ENCODE measurements around the gene OSBPL2. TPM values are rescaled to one million over a fixed set of nuclear protein-coding genes. Genes with fewer than 3 reads are reported as not detected.

Gene OSBPL2
- total RNA-seq, 1 experiment from 2014 or later, result 24.0 TPM

DNA sequence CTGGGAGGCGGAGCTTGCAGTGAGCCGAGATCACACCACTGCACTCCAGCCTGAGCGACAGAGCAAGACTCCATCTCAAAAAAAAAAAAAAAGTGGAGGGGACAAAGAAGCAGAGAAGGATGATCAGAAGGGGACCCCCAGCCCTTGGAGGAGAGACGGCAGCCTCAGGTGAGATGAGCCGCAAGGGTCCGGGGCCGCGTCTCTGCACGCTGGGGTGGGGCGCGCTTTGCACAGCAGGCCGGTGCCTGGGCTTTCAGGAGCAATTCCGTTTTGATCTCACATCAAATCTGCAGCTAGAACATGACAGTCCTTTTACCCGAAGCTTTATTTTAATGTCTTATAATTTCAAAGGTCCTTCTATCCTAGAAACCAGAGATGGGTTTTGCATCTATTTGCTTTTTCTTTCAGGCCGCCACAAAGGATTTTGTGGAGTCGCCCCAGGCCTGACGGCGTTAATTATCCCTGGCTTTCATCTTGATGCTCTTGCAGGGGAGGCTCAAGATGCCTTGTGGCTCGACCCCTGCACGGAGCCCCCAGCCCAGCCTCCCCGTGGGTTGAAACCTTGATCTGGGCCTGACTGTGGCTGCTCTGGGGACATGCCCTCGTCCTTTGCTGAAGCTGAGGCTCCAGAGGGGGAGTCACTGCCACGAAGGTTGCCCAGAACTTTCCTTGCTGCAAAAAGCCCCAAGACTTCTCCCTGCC is 35.5 kb upstream of the OSBPL2 start:
- DNase-seq (ENCODE audit: low read depth, low spot score), result no peak
- in situ Hi-C loops (cut with HindIII; ENCODE audit: low pct_unique_long_range_greater_than_20kb, low sequenced_read_pairs), result no loop called here

DNA sequence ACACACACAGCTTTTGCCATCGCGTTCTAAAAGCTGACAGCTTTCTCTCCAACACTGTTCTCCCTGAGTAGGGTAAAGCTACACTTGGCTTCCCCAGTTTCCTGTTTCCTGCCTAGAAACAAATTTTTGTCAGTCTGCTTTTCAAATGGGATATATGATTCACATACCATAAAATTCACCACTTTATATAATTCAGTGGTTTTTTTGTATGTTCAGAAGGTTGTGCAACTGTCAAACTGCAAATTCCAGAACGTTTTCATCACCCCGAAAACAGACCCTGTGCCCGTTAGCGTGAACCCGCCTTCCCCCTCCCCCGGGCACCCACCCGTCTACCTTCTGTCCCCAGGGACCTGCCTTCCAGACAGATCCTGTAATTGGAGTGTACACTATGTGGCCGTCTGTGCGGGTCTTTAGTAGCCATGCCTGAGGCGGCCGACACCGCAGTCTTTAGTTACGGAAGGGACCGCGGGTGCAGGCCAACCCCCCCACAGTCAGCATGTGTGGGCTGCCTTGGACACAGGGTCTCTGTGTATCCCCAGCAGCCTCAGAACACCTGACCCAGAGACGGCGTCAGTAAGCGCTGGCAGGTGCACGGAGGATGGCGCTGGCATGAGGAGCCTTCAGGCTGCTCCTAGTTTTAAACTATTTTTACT is 34.8 kb upstream of the OSBPL2 start:
- DNase-seq (ENCODE audit: low read depth, low spot score), result no peak
- in situ Hi-C loops (cut with HindIII; ENCODE audit: low pct_unique_long_range_greater_than_20kb, low sequenced_read_pairs), result no loop called here

DNA sequence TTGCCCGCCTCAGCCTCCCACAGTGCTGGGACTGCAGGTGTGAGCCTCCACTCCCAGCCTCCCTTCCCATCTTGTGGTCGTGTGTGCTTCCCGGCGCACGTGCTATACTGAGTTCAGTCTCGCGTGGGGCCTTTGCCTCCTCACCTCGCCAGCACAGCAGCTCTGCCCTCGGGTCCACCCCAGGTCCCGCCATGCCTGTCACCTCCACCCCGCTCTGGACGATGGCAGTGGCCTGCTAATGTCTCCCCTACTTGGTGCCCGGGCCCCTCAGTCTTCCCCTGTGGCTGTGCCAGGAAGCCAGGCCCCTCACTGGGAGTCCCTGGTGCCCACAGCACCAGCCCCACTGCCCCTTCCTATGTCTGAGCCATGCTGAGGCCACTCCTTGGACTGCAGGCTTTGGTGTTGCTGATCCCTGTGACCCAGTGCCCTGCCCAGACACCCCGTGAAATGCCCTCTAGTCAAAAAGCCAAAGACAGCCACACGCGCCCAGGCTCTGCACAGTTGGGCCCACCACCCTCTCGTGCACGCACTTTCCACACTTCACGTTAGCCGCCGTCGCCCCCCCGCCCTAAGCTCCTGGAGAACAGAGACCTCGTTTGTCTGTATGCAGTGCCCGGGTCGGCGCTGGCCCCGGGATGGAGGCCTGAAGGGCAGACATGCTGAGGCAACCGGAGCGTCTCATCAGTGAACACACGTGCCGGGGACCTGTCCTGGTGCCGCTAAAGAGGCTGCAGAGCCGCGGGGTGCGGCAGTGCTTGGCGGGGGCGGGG is 32.5 kb upstream of the OSBPL2 start:
- DNase-seq (ENCODE audit: low read depth, low spot score), result no peak
- in situ Hi-C loops (cut with HindIII; ENCODE audit: low pct_unique_long_range_greater_than_20kb, low sequenced_read_pairs), result no loop called here

DNA sequence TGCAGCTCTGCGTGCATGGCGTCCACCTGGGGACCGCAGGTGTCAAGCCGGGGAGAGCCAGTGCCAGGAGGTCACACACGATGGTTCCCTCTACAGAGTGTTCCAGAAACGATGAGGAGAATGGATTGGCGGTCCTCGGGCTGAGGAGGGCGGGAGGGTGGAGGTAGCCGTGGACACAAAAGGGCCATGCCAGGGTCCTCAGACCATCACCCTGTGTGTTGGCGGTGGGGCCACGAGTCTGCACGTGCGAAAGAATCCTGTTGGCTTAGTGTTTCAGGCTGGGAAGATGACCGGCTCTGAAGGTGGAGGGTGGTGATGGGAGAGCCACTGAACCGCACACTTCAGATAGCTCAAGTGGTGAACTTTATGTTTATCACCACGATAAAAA is 31.9 kb upstream of the OSBPL2 start:
- DNase-seq (ENCODE audit: low read depth, low spot score), result no peak
- in situ Hi-C loops (cut with HindIII; ENCODE audit: low pct_unique_long_range_greater_than_20kb, low sequenced_read_pairs), result no loop called here

DNA sequence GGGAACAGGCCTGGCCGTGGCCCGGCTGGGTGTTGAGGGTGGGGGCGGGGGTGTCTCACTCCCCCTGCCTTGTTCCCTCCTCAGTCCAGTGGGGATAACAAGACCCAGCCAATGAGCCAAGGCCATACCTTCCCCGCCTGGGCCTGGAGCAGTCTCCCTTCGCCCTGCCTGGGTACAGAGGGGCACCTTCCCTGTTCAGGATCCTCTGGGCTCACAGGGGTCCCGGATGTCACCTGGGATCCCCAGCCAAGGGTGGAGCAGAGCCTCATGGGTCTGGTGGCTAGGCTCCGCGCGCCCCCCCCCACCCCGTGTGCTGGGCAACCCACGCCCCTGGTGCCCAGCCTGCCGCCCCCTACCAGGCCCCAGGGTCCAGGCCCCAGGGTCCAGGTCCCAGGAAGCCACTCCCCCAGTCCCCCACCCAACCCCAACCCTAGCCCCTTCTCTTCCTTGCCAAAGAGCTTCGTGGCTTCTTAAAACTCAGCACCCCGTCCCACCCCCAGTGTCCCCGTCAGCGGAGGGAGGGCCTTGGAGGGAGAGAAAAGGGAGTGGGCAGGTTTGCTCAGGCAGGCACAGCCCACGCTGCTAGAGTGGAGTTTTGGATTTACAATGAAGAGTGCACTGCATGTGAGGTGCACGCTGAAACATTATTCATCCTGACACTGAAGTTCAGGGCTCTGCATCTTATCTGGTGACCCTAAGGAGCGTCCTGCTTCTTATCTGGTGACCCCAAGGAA is 30.1 kb upstream of the OSBPL2 start:
- DNase-seq (ENCODE audit: low read depth, low spot score), result no peak
- in situ Hi-C loops (cut with HindIII; ENCODE audit: low pct_unique_long_range_greater_than_20kb, low sequenced_read_pairs), result no loop called here

DNA sequence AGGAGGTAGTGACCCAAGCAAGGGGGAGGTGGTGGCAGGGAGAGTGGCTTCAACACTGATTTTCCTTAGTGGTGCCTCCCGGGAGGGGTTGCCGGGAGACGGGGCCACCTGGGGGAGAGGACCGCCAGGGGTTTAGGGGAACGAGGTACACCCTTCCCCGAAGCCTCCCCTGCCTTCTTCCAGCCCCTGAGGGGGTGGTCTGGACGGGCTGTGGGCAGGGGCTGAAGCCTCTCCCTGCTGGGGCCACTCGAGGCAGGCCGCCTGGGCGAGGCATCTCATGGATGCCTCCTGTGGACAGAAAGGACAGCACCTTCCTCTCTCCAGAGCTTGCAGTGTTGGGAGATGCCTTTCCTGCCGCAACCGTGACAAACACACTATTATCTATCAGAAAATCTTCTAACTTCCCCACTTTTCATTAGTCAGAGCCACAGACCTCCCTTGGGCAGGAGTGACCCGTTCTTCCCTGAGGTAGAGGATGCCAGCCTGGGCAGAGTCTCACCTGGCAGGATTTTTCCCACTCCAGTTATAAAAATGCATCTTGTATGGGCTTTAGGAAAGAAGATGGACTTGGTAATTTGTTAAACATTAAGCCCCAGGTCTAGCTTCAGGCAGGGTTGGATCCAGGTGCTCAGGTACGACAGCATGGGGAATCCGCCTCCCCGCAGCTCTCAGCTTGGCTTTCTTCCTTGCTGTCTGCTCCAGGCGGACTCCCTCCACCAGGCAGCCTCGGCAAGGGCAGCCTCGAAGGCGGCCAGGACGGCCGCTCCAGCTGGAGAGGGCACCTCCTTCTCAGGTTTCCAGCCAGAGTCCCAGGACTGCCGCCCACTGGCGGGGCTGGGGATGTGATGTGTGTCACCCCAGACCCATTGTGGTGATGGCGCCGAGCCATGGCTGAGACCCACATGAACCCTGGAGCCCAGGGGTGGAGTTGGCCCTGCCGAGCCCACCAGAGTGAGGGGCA is 29.2 kb upstream of the OSBPL2 start:
- DNase-seq (ENCODE audit: low read depth, low spot score), result peak; percentile 43
- in situ Hi-C loops (cut with HindIII; ENCODE audit: low pct_unique_long_range_greater_than_20kb, low sequenced_read_pairs), result no loop called here

DNA sequence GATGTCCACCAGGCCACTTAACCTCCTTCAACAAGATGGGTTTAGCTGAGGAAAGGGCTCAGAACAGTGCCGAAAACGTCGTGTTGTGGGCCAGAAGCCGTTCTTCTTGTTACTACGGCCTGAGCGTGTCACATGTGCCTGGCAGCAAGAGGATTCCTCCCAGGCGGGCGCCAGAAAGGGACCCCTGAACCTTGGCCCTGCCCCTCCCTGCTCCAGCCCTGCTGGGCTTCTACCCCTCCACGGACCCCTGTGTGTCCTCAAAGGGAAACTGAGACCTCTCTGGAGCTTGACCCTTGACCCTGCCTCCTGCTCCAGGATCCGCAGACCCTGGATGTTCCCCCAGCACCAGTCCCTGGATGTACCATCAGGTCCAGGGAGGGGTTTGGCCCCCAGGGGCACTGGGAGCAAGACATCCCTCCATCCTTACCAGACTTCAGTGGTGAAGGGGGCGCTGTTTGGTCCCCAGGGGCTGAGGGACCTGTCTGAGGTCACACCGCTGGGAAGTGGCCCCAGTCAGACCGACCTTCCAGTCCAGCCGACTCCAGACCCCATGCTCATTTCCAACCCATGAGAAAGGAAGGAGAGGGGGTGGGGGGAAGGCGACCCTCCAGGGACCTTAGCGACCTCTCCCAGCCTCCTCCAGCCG is 28.3 kb upstream of the OSBPL2 start:
- in situ Hi-C loops (cut with HindIII; ENCODE audit: low pct_unique_long_range_greater_than_20kb, low sequenced_read_pairs), result no loop called here

DNA sequence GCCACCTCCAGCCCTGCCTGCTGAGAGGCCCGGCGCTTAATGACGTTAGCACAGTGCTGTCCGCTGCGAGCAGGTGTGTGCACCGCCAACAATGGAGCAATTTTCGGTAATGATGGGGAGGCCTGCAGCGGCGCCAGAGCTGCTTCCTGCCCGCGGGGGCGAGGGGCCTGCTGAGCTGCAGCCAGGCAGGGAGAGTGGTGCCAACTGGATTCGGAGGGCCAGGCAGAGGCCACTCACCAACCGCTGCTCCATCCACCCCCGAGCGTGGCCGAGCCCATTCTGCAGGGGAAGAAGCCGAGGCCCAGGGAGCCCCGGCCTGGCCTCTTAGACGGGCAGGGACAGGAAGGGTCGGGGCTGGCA is 27.8 kb upstream of the OSBPL2 start:
- in situ Hi-C loops (cut with HindIII; ENCODE audit: low pct_unique_long_range_greater_than_20kb, low sequenced_read_pairs), result no loop called here
- DNase-seq (ENCODE audit: low read depth, low spot score), result no peak

More for the DNA sequence above, 28.3 kb upstream of the OSBPL2 start:
- no peak for DNase-seq (ENCODE audit: low read depth, low spot score)

DNA sequence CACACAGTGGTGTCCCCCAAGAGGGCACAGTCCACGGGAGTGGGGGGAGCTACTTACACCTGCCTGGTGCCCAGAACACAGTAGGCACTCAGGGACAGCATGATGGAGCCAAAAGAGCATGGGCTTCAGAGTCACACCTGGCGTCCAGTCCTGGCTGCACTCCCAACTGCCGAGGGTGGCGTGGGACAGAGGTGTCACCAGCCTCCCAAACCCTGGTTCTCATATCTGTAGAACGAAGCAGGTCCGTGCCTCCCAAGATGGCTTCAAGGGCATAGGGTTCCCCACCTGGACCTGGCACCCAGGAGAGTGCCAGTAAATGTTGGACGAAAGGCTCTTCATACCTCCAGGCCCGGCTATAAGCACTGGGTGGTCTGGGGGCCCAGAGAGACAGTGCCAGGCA is 27.1 kb upstream of the OSBPL2 start:
- no peak for DNase-seq (ENCODE audit: low read depth, low spot score)
- in situ Hi-C loops (cut with HindIII; ENCODE audit: low pct_unique_long_range_greater_than_20kb, low sequenced_read_pairs), result no loop called here

DNA sequence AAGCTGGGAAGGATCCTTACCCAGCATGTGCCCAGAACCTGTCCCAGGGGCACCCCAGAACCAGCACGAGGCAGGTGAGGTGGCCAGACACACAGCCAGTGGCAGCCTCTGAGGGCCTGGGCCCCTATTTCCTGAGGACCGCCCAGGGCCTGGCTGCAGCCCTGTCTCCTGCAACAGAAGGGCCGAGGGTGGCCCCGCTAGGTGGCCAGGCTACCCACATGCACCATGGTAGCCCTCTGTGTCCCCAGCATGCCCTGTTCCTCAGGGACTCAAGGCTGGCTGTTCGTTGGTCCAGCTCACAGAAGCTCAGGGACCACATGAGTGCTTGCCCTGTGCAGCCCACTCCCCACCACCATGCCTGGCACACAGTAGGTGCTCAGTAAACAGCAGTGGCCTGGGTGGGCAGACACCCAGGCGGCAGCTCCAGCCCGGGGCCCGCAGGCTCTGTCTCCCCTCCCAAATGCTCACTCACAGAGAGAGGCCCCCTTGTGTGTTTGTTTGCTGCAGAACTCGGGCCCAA is 26.5 kb upstream of the OSBPL2 start:
- in situ Hi-C loops (cut with HindIII; ENCODE audit: low pct_unique_long_range_greater_than_20kb, low sequenced_read_pairs), result no loop called here
- DNase-seq (ENCODE audit: low read depth, low spot score), result no peak

DNA sequence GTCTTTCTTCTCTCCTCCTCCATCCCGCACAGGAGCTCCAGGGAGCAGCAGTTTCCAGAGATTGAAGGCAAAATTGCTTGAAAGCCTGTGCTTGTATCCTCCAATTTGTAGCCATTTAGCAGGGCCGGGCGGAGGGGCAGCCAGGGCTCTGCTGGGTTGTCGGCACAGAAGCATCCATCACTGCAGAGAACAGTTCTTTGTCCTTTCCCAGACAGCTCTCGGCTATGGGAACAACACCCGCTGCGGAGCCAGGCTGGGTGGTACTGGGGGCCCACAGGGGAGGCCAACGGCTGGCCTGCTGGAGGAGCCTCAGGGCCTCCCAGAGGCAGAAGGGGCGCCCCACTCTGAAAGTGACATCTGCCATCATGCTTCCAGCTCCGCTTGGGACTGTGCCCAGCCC is 26.0 kb upstream of the OSBPL2 start:
- in situ Hi-C loops (cut with HindIII; ENCODE audit: low pct_unique_long_range_greater_than_20kb, low sequenced_read_pairs), result no loop called here
- no peak for DNase-seq (ENCODE audit: low read depth, low spot score)

DNA sequence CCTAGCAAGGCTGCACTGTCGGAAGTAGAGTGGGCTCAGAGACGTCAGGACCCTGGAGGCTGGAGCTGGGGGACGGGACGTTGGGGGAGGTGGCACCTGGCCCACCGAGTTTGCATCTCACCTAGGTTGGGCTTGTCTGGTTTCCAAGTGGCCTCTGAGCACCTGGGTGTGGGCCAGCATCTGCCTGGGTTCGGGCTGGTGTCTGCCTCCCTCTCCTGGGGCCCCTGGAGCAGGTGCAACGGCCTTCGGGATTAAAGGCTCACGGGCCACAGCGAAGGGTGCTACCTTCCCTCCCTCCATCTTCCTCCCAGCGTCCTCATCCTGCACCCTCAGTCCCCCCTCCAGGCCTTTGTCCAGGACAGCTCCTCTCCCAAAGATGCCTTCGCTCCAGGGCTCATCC is 24.3 kb upstream of the OSBPL2 start:
- DNase-seq (ENCODE audit: low read depth, low spot score), result no peak
- in situ Hi-C loops (cut with HindIII; ENCODE audit: low pct_unique_long_range_greater_than_20kb, low sequenced_read_pairs), result no loop called here

DNA sequence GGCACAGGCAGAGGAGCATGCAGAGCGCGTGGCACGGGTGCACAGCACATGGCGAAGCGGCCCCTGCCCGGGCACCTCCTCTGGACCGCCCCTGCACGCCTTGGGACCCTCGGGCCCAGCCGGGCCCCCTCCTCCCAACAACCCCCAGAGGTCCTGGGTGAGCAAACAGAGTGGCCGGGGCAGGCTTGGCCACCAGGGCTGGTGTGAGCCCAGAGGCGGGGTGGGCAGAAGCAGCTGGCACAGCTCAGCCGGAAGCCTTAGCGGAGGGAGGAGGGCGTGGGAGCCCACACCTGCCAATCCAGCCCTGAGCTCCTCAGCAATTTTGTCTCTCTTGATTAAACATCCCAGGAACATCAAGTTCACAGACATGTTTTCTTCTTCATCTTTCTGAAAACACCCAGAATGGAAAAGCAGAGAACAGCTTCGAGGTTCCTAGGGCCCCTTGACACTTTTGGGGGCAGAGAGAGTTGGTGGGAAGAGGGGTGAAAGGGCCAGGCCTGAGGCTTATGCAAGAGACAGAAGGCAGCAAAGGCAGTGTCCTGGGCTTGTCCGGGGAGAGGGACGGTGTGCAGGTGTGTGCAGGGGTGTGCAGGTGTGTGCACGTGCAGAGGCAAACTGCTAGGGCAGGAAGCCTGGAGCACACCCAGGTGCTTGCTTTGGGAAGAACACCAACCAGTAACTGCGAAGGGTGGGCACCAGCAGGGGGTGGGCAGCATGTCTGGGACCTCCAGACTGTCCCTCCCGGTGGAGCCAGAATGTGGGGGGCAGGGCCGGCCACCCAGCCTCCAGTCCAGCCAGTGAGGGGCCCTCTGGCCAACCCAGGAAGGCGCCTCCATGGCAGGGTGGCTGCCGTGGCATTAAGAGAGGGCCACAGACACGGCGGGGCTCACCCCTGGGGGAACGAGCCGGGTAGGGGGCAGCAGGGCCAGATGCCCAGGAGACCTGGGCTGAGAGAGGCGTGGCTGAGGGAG is 23.0 kb upstream of the OSBPL2 start:
- in situ Hi-C loops (cut with HindIII; ENCODE audit: low pct_unique_long_range_greater_than_20kb, low sequenced_read_pairs), result no loop called here
- no peak for DNase-seq (ENCODE audit: low read depth, low spot score)

DNA sequence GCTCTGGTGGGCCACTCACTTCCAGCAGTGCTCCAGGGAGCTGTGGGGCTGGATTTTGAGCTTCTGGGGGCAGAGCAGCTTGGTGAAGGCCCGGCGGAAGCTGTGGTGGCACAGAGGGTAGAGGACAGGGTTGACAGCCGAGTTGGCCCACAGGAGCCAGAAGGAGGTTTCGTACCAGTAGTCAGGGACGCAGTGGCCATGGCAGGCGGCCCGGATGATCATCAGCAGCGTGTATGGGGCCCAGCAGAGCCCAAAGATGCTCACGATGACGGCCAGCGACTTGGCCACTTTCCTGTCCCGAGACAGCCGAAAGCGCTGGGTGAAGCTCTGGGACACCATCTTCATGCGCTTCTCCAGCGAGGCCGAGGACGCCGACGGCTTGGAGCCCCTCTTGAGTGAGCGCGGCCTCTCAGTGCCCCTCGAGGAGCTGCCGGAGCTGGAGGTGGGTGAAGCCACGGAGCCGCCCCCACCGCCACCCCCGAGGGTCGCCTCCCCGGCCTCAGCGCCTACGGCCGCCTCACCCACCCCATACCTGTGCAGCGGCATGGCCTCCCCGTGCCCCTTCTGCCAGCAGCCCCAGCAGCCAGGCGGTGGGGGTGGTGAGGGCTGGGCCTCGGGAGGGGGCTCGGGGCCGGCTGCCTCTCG is 22.2 kb upstream of the OSBPL2 start:
- DNase-seq (ENCODE audit: low read depth, low spot score), result no peak
- in situ Hi-C loops (cut with HindIII; ENCODE audit: low pct_unique_long_range_greater_than_20kb, low sequenced_read_pairs), result no loop called here
